Endodermal cell (in vitro differentiated cells): Measurements from ENCODE around the gene LDHD. TPM values are rescaled to one million over a fixed set of nuclear protein-coding genes. Genes with fewer than 3 reads are reported as not detected.
"Not testable (repeated sequence)": the region's sequence is repeated elsewhere in the genome, so short reads cannot be mapped to it uniquely, and the experiment has no call there.

Experiments used
- DNase-seq: peaks from one replicate; pipeline ENCODE4 v3.0.0-alpha.2; 2017
- H3K27ac ChIP-seq: 2 replicates; pipeline ENCODE4 v1.5.1; 2013; ENCODE audit warnings: mild to moderate bottlenecking, low read depth, low read length, moderate library complexity
- H3K27me3 ChIP-seq: 2 replicates; pipeline ENCODE4 v1.6.1; 2013; ENCODE audit warnings: mild to moderate bottlenecking, low read length, moderate library complexity; ENCODE audit not compliant: insufficient read depth, control insufficient read depth, poor library complexity, severe bottlenecking
- H3K36me3 ChIP-seq: 2 replicates; pipeline ENCODE4 v1.7.0; 2013; ENCODE audit warnings: mild to moderate bottlenecking, low read length, moderate library complexity; ENCODE audit not compliant: control insufficient read depth, insufficient read depth
- H3K4me1 ChIP-seq: one replicate; pipeline ENCODE4 v1.7.0; 2013; ENCODE audit warnings: low read length; ENCODE audit not compliant: control insufficient read depth, insufficient read depth
- H3K4me3 ChIP-seq: 2 replicates; pipeline ENCODE4 v1.5.1; 2013; ENCODE audit warnings: mild to moderate bottlenecking, low read length, moderate library complexity
- H3K9ac ChIP-seq: 2 replicates; pipeline ENCODE4 v1.6.1; 2013; ENCODE audit warnings: mild to moderate bottlenecking, low read length, moderate library complexity; ENCODE audit not compliant: poor library complexity, severe bottlenecking; ENCODE audit errors: extremely low read depth
- H3K9me3 ChIP-seq: 2 replicates; pipeline ENCODE4 v1.6.1; 2013; ENCODE audit warnings: mild to moderate bottlenecking, low read length, moderate library complexity; ENCODE audit not compliant: control insufficient read depth
- H3K27ac Mint-ChIP-seq: 2 replicates; pipeline ENCODE4 v1.8.0; 2020; ENCODE audit warnings: mixed read lengths
- H3K27me3 Mint-ChIP-seq: 2 replicates; pipeline ENCODE4 v1.8.0; 2021; ENCODE audit warnings: mild to moderate bottlenecking, mixed read lengths; ENCODE audit not compliant: insufficient read depth
- H3K36me3 Mint-ChIP-seq: 2 replicates; pipeline ENCODE4 v1.8.0; 2020; ENCODE audit warnings: low read depth, mixed read lengths
- H3K4me1 Mint-ChIP-seq: 2 replicates; pipeline ENCODE4 v1.8.0; 2020; ENCODE audit warnings: mixed read lengths
- H3K4me3 Mint-ChIP-seq: 2 replicates; pipeline ENCODE4 v1.8.0; 2020; ENCODE audit warnings: mild to moderate bottlenecking, moderate library complexity, mixed read lengths
- H3K9me3 Mint-ChIP-seq: 2 replicates; pipeline ENCODE4 v1.8.0; 2020; ENCODE audit warnings: mild to moderate bottlenecking, mixed read lengths
- CTCF ChIP-seq: fragments of 200-600 bp; sonication (generic); conservative IDR thresholded peaks from 2 replicates; pipeline ENCODE4 v1.5.0; 2021; ENCODE audit warnings: antibody characterized with exemption, mild to moderate bottlenecking
- WGBS, 2 experiments: methylation state at CpG; one replicate each; pipeline versions ENCODE4 v1.1.5 to v1.1.7; 2013; ENCODE audit warnings: missing lambda C conversion rate in 2 of 2, mixed read lengths in 1 of 2; ENCODE audit not compliant: insufficient coverage in 1 of 2, insufficient read length in 1 of 2; 5-methylcytosine and 5-hydroxymethylcytosine counted together
- total RNA-seq, 2 donors: library from RNA; stranded (reverse); fragmentation: NEBNext Ultra II Directional in 1 of 2; extraction: Animal tissue kit (Norgen Biotek cat#: 25700) in 1 of 2; gene quantifications; 2 replicates in 1 of 2; 3 replicates in 1 of 2; pipeline ENCODE4 v1.2.1, GENCODE V29; 2021

Gene LDHD
- total RNA-seq, 2 donors from 2014 or later, result 1.4 to 4.3 TPM

GRCh38 chr16:75092777-75093176, 23.8 kb downstream of the LDHD start:
- Histone ChIP-seq H3K9ac (no peak overlapping the region), H3K27me3 (no peaks in the 10 kb centered on the region), H3K9me3 (no peaks in the 10 kb centered on the region), H3K36me3 (peaks cover 5% of the 10 kb centered on the region), H3K27ac (no peak overlapping the region), H3K4me1 (peaks cover 3% of the 10 kb centered on the region), H3K4me3 (no peak overlapping the region)
- Mint-ChIP-seq H3K9me3 (no peaks in the 10 kb centered on the region), H3K36me3 (no peaks in the 10 kb centered on the region), H3K4me3 (no peak overlapping the region), H3K4me1 (peaks cover 21% of the 10 kb centered on the region), H3K27me3 (no peaks in the 10 kb centered on the region), H3K27ac (peak overlapping the region; percentile 71)
- TF ChIP-seq CTCF, result no peak
- no peak for DNase-seq
- 71 to 90% methylated on average over 1 to 7 of the region's 7 CpGs for WGBS, 2 experiments

GRCh38 chr16:75091619-75092018, 25.0 kb downstream of the LDHD start:
- not testable (repeated sequence) for H3K27ac ChIP-seq, H3K9me3 Mint-ChIP-seq, DNase-seq, H3K27me3 Mint-ChIP-seq, H3K27me3 ChIP-seq, H3K36me3 Mint-ChIP-seq, H3K9ac ChIP-seq, H3K4me3 ChIP-seq, H3K9me3 ChIP-seq, H3K4me3 Mint-ChIP-seq, H3K27ac Mint-ChIP-seq, H3K36me3 ChIP-seq
- H3K4me1 ChIP-seq, result peaks cover 14% of the 10 kb centered on the region
- peaks cover 26% of the 10 kb centered on the region for H3K4me1 Mint-ChIP-seq
- 76% methylated on average over 2 of the region's 3 CpGs; no CpG with 5 or more reads in 1 of the 2 experiments for WGBS, 2 experiments

GRCh38 chr16:75090899-75091298, 25.7 kb downstream of the LDHD start:
- not testable (repeated sequence) for H3K9me3 Mint-ChIP-seq, H3K27me3 ChIP-seq, H3K36me3 ChIP-seq, H3K36me3 Mint-ChIP-seq, H3K4me3 ChIP-seq, H3K9ac ChIP-seq, H3K27ac Mint-ChIP-seq, H3K27ac ChIP-seq, H3K27me3 Mint-ChIP-seq, DNase-seq, H3K4me3 Mint-ChIP-seq, H3K9me3 ChIP-seq
- WGBS, 2 experiments, result 96% methylated on average over 4 to 6 of the region's 6 CpGs
- peaks cover 15% of the 10 kb centered on the region for H3K4me1 ChIP-seq
- H3K4me1 Mint-ChIP-seq, result peaks cover 27% of the 10 kb centered on the region

GRCh38 chr16:75089486-75090202, 26.9 kb downstream of the LDHD start:
- no peaks in the 10 kb centered on the region for H3K27me3 Mint-ChIP-seq
- DNase-seq, result no peak
- Histone ChIP-seq H3K27ac (no peak overlapping the region), H3K36me3 (peaks cover 16% of the 10 kb centered on the region), H3K4me1 (peaks cover 15% of the 10 kb centered on the region), H3K27me3 (no peaks in the 10 kb centered on the region), H3K9me3 (no peaks in the 10 kb centered on the region), H3K9ac (no peak overlapping the region), H3K4me3 (no peak overlapping the region)
- WGBS, 2 experiments, result 75 to 79% methylated on average over 4 to 6 of the region's 6 CpGs
- H3K36me3 Mint-ChIP-seq, result peaks cover 5% of the 10 kb centered on the region
- no peak overlapping the region for H3K4me3 Mint-ChIP-seq
- peak; percentile 24 for TF ChIP-seq CTCF
- H3K4me1 Mint-ChIP-seq, result peaks cover 27% of the 10 kb centered on the region
- H3K9me3 Mint-ChIP-seq, result no peaks in the 10 kb centered on the region
- H3K27ac Mint-ChIP-seq, result no peak overlapping the region
